GM10248 (cell line): ENCODE data around the gene CAMKMT.

ENCODE experiments used
- CTCF ChIA-PET: fragments of 300-600 bp; sonication (Branson Sonifier 250); formaldehyde crosslinking; extraction: SDS; loops from one replicate; lab custom pipeline; 2021; ENCODE audit warnings: antibody characterized with exemption; lab: Yijun Ruan, JAX
- POLR2A ChIA-PET: fragments of 350-650 bp; sonication (Branson Sonifier 250); formaldehyde crosslinking; extraction: SDS; loops from one replicate; lab custom pipeline; 2020; ENCODE audit warnings: antibody characterized with exemption; lab: Yijun Ruan, JAX
- DNase-seq: peaks from one replicate; pipeline ENCODE4 v3.0.0; 2012; ENCODE audit errors: extremely low spot score
- CTCF ChIP-seq: IDR thresholded peaks from 2 replicates; pipeline ENCODE4 v1.5.1; 2012; ENCODE audit warnings: mild to moderate bottlenecking, low read depth; ENCODE audit errors: extremely low read depth, missing control alignments, control extremely low read depth

Gene CAMKMT

GRCh38 chr2:44676379-44676778 is 314.6 kb downstream of the CAMKMT start:
- ChIA-PET POLR2A (no interaction called here), CTCF (no interaction called here)
- no peak for TF ChIP-seq CTCF
- DNase-seq = no peak

GRCh38 chr2:44679584-44679983 is 317.8 kb downstream of the CAMKMT start:
- DNase-seq = no peak
- POLR2A ChIA-PET = no interaction called here
- CTCF ChIA-PET = no interaction called here
- TF ChIP-seq CTCF = no peak

- no peak for DNase-seq
- TF ChIP-seq CTCF = no peak
- ChIA-PET CTCF (no interaction called here), POLR2A (no interaction called here)
Observed at GRCh38 chr2:44679990-44680389, 318.2 kb downstream of the CAMKMT start.

GRCh38 chr2:44680424-44680971 is 318.8 kb downstream of the CAMKMT start:
- ChIA-PET CTCF (interaction anchor here (1.4 kb wide), 1 partner anchor 13 kb away, joined by 5 read pairs; no protein-coding TSS in a partner anchor), POLR2A (no interaction called here)
- no peak for TF ChIP-seq CTCF
- DNase-seq = no peak

GRCh38 chr2:44680983-44681531 is 319.3 kb downstream of the CAMKMT start:
- DNase-seq = no peak
- no peak for TF ChIP-seq CTCF
- POLR2A ChIA-PET = interaction anchor here (0.6 kb wide), 1 partner anchor 60 kb away, joined by 3 read pairs; no protein-coding TSS in a partner anchor
- CTCF ChIA-PET = interaction anchor here (1.4 to 1.6 kb wide), 2 partner anchors 13 kb away, joined by 5 read pairs; no protein-coding TSS in a partner anchor

GRCh38 chr2:44682459-44682858 is 320.7 kb downstream of the CAMKMT start:
- DNase-seq = no peak
- CTCF ChIA-PET = interaction anchor here (1.6 kb wide), 1 partner anchor 11 kb away, joined by 5 read pairs; no protein-coding TSS in a partner anchor
- POLR2A ChIA-PET = no interaction called here
- no peak for TF ChIP-seq CTCF
